K562 (cell line): Measurements from ENCODE around the gene MXRA7. TPM values are rescaled to one million over a fixed set of nuclear protein-coding genes. Genes with fewer than 3 reads are reported as not detected.
A peak's percentile ranks its signal among the peaks of the same experiment; 100 is the strongest.

Experiments
- ATF7 ChIP-seq: fragments of 450-650 bp; IDR thresholded peaks from 2 replicates; pipeline ENCODE4 v1.7.1; 2014; ENCODE audit warnings: mild to moderate bottlenecking, moderate library complexity
- BCL6 ChIP-seq: fragments of 250-450 bp; sonication (Bioruptor Pico); IDR thresholded peaks from 2 replicates; pipeline ENCODE4 v1.4.0; 2020
- CEBPB ChIP-seq: fragments of 450-650 bp; IDR thresholded peaks from 2 replicates; pipeline ENCODE4 v1.6.1; 2016; ENCODE audit warnings: missing genetic modification characterization, missing compliant biosample characterization
- E2F1 ChIP-seq: sonication (generic); formaldehyde crosslinking; IDR thresholded peaks from 2 replicates; pipeline ENCODE4 v1.8.1; 2023; ENCODE audit warnings: mild to moderate bottlenecking, missing genetic modification reagents, moderate library complexity
- FOXJ2 ChIP-seq: fragments of 200-800 bp; sonication (Bioruptor generic); IDR thresholded peaks from 2 replicates; pipeline ENCODE4 v1.6.1; 2016; ENCODE audit warnings: missing genetic modification characterization, missing compliant biosample characterization
- GATA2 ChIP-seq: sonication (generic); formaldehyde crosslinking; IDR thresholded peaks from 2 replicates; pipeline ENCODE4 v1.4.0; 2020; ENCODE audit warnings: mild to moderate bottlenecking, missing genetic modification reagents
- HDAC1 ChIP-seq, 2 experiments: fragments of 450-650 bp; IDR thresholded peaks; 2 replicates each; pipeline ENCODE4 v1.6.1; 2016 to 2017; ENCODE audit warnings: inconsistent platforms in 1 of 2, mild to moderate bottlenecking in 1 of 2, moderate library complexity in 1 of 2
- HNRNPLL ChIP-seq: fragments of 200-400 bp; formaldehyde crosslinking; IDR thresholded peaks from 2 replicates; pipeline ENCODE4 v1.6.1; 2017; ENCODE audit warnings: low read length, low read depth, mild to moderate bottlenecking; ENCODE audit not compliant: poor library complexity, severe bottlenecking
- MAFF ChIP-seq: IDR thresholded peaks from 2 replicates; pipeline ENCODE4 v1.6.1; 2012; ENCODE audit warnings: low read length, improper control_type of control experiment
- MEIS2 ChIP-seq: fragments of 450-650 bp; IDR thresholded peaks from 2 replicates; pipeline ENCODE4 v1.6.1; 2014; ENCODE audit warnings: mild to moderate bottlenecking; ENCODE audit not compliant: partially characterized antibody
- MYC ChIP-seq, 2 experiments: fragments of 250-450 bp in 1 of 2; sonication (Bioruptor Pico) in 1 of 2; IDR thresholded peaks; 2 replicates each; pipeline versions ENCODE4 v1.5.1 to v1.6.1; 2012 to 2021; ENCODE audit warnings: low read depth in 2 of 2, borderline replicate concordance in 1 of 2, improper control_type of control experiment in 1 of 2, low read length in 1 of 2, mild to moderate bottlenecking in 1 of 2, moderate library complexity in 1 of 2
- SMAD2 ChIP-seq: fragments of 150-350 bp; IDR thresholded peaks from 2 replicates; pipeline ENCODE4 v1.6.1; 2014; ENCODE audit warnings: low read depth, mild to moderate bottlenecking, low read length
- TEAD1 ChIP-seq, 2 experiments: fragments of 450-650 bp in 1 of 2; sonication (generic) in 1 of 2; formaldehyde crosslinking; IDR thresholded peaks; 2 replicates each; pipeline versions ENCODE4 v1.4.0 to v1.8.0; 2020 to 2022; ENCODE audit warnings: mild to moderate bottlenecking in 2 of 2, missing genetic modification reagents in 1 of 2
- U2AF2 ChIP-seq: fragments of 200-400 bp; formaldehyde crosslinking; optimal IDR thresholded peaks from 2 replicates; pipeline ENCODE3; 2017; ENCODE audit warnings: low read depth, mild to moderate bottlenecking, low read length
- ZBTB7A ChIP-seq: IDR thresholded peaks from 2 replicates; pipeline ENCODE4 v1.6.1; 2011; ENCODE audit warnings: low read depth, mild to moderate bottlenecking, low read length, moderate library complexity, borderline replicate concordance; ENCODE audit not compliant: control insufficient read depth
- ZNF224 ChIP-seq: sonication (generic); formaldehyde crosslinking; IDR thresholded peaks from 2 replicates; pipeline ENCODE4 v1.8.0; 2022; ENCODE audit warnings: mild to moderate bottlenecking, missing genetic modification reagents
- polyA plus RNA-seq, 8 experiments: library from polyadenylated mRNA; depleted of rRNA in 4 of 8; stranded (reverse) in 5 of 8; unstranded in 3 of 8; fragments of >200 nt; fragmentation: Nextera tagmentation in 2 of 8; fragmentation: Illumina TruSeq in 1 of 8; extraction: Ambion mirVana in 2 of 8; extraction: Trizol in 1 of 8; gene quantifications; 2 replicates each; pipeline versions ENCODE4 v1.2.1 to v1.2.3, GENCODE V29; 2011 to 2014; ENCODE audit warnings: inconsistent platforms in 1 of 8, missing spikeins in 1 of 8
- total RNA-seq, 7 experiments: library from RNA; depleted of rRNA in 6 of 7; stranded (reverse); fragments of >200 nt in 6 of 7; fragmentation: Illumina TruSeq in 2 of 7; extraction: Trizol in 2 of 7; gene quantifications; 2 replicates each; pipeline versions ENCODE4 v1.2.1 to v1.2.3, GENCODE V29; 2011 to 2021; ENCODE audit warnings: low replicate concordance in 1 of 7
- TF ChIP-seq, protein P1 (sequence below), 2 experiments: fragments of 450-650 bp in 1 of 2; sonication (generic) in 1 of 2; formaldehyde crosslinking in 1 of 2; IDR thresholded peaks; 2 replicates each; pipeline versions ENCODE4 v1.7.1 to v1.9.0; 2016 to 2022; ENCODE audit warnings: inconsistent platforms in 1 of 2, mild to moderate bottlenecking in 1 of 2, missing genetic modification reagents in 1 of 2

Gene MXRA7
- total and polyA plus RNA-seq, 9 of the 15 experiments (the other 6 are each of a cell fraction or from before 2014, with no cell fraction given), result 2.6 to 38.4 (median 14.3) TPM

- TF ChIP-seq MYC (IDR thresholded peaks at IDR 0.05; ENCODE audit: low read depth, low read length) (peak; percentile 88), MYC (CRISPR knock-in tag; IDR thresholded peaks at IDR 0.05; ENCODE audit: borderline replicate concordance, low read depth) (0 out of 2 replicates have a peak, but pooled peaks have one; percentile 94), GATA2 (CRISPR knock-in tag) (0 out of 2 replicates have a peak, but pooled peaks have one; percentile 2), TEAD1 (CRISPR knock-in tag; IDR thresholded peaks at IDR 0.05) (0 out of 4 replicates have a peak, but pooled peaks of 1 of the 2 experiments have one; percentile 12), CEBPB (tag) (no peak), U2AF2 (no peak), ZNF224 (peak; percentile 88), HDAC1 (IDR thresholded peaks at IDR 0.05) (peak in 1 of 2 experiments; percentile 92; a peak in 2 of 4 replicates), SMAD2 (no peak), MAFF (peak; percentile 64; the same call in 1 of the 2 replicates), E2F1 (peak; percentile 100), MEIS2 (peak; percentile 82), FOXJ2 (0 out of 2 replicates have a peak, but pooled peaks have one; percentile 8), BCL6 (CRISPR knock-in tag) (no peak), ZBTB7A (peak; percentile 43; the same call in 1 of the 2 replicates), HNRNPLL (peak; percentile 96), ATF7 (peak; percentile 80; the same call in 1 of the 2 replicates)
- TF ChIP-seq, protein P1, sequence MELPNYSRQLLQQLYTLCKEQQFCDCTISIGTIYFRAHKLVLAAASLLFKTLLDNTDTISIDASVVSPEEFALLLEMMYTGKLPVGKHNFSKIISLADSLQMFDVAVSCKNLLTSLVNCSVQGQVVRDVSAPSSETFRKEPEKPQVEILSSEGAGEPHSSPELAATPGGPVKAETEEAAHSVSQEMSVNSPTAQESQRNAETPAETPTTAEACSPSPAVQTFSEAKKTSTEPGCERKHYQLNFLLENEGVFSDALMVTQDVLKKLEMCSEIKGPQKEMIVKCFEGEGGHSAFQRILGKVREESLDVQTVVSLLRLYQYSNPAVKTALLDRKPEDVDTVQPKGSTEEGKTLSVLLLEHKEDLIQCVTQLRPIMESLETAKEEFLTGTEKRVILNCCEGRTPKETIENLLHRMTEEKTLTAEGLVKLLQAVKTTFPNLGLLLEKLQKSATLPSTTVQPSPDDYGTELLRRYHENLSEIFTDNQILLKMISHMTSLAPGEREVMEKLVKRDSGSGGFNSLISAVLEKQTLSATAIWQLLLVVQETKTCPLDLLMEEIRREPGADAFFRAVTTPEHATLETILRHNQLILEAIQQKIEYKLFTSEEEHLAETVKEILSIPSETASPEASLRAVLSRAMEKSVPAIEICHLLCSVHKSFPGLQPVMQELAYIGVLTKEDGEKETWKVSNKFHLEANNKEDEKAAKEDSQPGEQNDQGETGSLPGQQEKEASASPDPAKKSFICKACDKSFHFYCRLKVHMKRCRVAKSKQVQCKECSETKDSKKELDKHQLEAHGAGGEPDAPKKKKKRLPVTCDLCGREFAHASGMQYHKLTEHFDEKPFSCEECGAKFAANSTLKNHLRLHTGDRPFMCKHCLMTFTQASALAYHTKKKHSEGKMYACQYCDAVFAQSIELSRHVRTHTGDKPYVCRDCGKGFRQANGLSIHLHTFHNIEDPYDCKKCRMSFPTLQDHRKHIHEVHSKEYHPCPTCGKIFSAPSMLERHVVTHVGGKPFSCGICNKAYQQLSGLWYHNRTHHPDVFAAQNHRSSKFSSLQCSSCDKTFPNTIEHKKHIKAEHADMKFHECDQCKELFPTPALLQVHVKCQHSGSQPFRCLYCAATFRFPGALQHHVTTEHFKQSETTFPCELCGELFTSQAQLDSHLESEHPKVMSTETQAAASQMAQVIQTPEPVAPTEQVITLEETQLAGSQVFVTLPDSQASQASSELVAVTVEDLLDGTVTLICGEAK (IDR thresholded peaks at IDR 0.05), result peak; percentile 91
- TF ChIP-seq, protein P1 (CRISPR knock-in tag; IDR thresholded peaks at IDR 0.05), result no peak
Observed at GRCh38 chr17:76737082-76737675, 26.4 kb upstream of the MXRA7 start, which contains the start of gene SRSF2 (continued).
